GM21526 (cell line): ENCODE data around the gene NISCH.

Experiments
- ATAC-seq: cut with Tn5 transposase; IDR thresholded peaks from one replicate; pipeline ENCODE4 v1.9.1; 2021; ENCODE audit warnings: moderate library complexity; ENCODE audit not compliant: unreplicated experiment, low FRiP score

Gene NISCH

DNA sequence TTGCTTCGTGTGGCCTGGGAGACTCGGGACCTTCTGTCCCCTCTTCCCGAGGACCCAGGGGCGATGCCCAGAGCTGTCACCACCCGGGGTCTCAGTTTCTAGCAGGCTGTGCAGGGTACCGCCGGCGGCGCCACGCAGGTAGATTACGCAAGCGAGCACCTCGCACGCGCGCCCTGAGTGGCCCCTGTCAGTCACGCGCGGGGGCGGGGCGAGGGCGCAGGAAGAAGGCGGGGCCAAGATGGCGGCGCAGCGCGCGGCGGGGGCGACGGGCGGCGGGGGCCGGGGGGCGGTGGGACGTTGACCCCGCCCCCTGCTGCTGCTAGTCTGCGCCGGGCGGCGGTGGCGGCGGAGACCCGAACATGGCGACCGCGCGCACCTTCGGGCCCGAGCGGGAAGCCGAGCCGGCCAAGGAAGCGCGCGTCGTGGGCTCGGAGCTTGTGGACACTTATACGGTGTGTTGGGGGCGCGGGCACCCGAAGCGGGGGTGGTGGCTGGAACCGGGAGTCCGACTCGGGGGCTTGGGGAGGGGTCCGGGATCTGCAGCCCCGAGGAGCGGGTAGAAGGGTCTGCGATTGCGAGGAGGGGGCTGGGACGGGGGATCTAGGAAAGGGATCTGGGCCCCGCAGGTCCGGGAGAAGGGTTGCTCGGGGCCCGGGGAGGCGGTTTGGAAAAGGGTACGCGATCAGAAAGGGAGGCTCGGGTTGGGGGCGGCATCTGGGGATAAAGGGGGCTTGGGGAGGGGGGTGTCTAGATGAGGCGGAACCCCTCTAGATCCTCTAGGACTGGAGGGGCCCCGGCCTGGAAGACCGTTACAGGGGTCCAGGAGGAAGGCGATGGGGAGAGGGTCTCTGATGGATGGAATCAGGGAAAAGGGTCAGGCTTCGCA lies at the start of gene NISCH:
NISCH (plus strand) TSS at position 322 of the 886 bp plus-strand sequence; CDS start at position 360, 38 bp downstream.
- peak; percentile 69 for ATAC-seq

DNA sequence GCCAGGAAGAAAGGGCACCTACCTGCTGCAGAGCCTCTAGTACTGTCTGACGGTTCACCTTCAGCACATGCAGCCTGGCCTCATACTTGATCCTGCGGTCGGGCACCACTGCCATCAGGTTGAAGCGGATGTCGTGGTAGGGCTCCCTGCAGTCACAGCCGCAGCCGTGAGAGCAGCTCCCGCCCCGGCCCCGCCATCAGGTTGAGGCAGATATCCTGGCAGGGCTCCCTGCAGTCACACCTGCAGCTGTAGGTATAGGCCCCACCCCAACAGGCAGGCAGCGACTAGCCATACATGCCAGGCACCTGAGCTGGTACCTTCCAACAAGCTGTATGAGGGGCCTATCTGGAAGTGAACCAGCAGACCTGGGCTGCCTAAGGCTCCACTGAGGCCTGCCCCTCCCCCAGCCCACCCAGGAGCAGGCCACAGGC lies 49.2 kb upstream of the NISCH start:
- ATAC-seq, result no peak

DNA sequence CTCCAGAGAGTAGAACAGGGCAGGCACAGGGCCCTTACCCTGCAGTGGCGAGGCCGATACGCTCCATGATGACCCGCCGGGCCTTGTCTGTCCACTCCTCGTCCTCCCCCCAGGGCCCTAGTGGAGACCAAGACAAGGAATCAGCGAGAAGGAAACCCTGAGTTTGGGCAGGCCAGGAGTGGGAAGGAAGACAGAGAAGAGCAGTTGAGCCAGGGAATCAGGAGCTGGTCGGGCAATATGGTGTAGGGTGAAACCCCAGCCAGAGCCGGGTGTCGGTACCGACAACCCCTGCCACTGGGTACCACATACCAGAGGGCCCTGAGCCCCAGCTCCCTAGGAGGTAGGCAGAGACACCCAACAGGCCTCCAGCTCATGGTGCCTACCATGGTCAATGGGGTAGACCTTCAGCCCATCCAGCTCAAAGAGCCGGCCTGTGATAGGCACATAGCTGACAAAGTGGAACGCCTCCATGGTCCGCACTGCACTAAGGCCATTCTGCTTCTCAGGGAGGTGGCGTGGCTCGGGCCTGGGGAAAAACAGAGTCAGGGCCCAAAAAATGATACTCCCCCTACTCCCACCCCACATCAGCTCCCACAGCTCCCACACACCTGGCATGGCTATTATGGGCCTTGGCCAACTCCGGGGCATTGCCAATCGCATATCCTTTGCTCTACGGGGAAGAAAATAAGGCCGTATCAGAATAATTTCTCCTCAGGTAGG lies 48.5 kb upstream of the NISCH start:
- no peak for ATAC-seq

DNA sequence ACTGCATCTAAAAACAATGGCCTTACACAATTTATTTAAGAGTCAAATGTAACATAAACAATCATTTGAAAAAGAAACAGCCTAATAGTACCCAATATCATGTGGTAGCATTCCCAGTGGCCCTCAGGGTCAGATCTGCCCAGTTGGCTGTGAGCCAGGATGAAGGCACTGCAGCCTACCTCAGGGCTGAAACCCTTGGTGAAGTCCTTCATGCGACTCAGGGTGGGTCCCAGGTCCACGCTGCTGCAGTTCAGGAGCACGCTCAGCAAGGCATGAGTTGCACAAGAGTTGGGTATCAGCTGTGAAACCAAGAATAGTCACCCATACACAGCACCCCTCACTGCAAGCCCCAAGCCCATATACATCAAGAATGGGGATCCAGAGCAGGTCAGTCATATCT lies 47.6 kb upstream of the NISCH start:
- no peak for ATAC-seq

DNA sequence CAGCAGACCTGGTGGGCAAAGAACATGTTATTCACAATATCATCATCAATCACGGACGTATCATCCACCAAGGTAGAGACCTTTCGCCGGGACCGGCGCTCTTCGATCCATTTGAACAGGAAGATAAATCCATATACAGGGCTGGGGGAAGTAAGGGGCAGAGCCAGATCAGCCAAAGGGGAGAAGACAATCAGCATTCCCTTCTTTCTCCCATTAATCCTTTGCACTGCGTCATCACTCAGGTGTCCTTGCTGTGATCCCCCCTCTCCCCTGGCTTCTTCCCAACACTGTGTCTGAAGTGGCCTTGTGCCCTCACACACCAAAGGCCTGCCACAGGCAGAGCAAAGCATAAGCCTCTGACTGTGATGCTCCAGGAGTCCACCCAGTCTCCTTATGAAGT lies 46.9 kb upstream of the NISCH start:
- no peak for ATAC-seq

DNA sequence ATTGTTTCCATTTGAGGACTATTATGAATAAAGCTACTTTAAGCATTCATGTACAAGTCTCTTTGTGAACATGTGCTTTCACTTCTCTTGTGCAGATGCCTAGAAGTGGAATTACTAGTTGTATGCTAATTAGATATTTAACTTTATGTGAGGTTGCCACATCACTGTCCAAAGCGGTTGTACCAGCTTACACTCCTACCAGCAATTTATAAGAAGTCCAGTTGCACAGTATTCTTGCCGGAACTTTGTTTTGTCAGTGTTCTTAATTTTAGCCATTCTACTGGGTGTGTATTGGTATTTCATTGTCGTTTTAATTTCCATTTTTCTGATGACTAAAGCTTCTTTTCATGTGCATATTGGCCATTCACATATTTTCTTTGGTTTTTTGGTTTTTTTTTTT lies 39.6 kb upstream of the NISCH start:
- ATAC-seq, result no peak

DNA sequence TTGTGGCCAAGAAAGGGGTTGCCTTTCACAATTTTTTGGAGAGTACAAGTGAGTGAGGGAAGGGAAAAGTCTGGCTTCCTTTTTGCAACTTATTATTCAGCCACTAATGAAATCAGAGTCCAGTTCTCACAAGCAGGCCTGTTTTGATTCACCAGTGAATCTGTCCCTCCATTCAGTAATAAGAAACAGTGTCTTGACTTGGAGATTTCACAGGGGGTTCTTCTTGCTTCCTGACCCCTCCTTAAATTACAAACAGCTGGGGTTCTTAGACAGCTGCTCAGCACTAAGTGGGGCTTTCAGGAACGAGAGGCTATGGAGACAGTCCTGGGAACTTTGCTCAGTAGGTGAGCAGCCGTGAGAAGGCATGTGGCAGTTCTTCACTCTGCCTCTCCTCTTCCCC lies 35.0 kb upstream of the NISCH start:
- ATAC-seq, result no peak

DNA sequence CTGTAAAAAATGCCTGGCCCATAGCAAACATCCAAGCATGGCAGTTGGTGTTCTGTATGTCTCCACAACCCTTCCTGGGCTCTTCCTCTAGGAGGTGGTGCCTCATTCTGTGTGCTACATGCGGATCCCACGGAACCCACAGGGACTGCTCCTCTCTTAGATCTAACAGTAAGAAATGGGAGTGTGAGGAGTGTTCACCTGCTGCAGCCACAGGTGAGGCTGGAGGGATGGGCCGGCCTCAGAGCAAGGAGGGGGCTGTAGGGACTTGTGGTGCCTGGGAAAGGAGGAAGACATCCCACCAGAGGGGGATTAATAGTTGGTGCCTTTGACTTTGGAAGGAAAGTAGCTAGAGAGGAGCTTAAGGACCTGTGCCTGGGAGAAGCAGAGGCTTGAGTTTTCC lies 32.7 kb upstream of the NISCH start:
- no peak for ATAC-seq

DNA sequence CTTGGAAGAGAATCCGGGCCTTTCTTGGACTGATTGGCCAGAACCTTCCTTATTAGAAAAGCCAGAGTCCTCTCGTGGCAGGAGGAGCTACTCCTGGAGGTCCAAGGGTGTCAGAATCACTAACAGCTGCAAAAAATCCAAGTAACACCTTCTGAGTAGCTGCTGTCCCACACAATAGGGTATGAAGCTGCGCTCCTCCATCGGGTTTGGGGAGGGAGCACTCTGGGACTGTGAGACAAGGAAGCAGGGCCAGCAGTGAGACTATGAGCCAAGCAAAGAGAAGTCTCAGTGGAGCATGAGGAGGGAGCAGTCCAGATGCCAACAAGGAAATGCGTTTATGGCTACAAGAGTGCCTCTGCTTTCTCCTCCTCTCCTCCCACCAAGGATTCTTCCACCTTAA lies 32.2 kb upstream of the NISCH start:
- ATAC-seq, result no peak

DNA sequence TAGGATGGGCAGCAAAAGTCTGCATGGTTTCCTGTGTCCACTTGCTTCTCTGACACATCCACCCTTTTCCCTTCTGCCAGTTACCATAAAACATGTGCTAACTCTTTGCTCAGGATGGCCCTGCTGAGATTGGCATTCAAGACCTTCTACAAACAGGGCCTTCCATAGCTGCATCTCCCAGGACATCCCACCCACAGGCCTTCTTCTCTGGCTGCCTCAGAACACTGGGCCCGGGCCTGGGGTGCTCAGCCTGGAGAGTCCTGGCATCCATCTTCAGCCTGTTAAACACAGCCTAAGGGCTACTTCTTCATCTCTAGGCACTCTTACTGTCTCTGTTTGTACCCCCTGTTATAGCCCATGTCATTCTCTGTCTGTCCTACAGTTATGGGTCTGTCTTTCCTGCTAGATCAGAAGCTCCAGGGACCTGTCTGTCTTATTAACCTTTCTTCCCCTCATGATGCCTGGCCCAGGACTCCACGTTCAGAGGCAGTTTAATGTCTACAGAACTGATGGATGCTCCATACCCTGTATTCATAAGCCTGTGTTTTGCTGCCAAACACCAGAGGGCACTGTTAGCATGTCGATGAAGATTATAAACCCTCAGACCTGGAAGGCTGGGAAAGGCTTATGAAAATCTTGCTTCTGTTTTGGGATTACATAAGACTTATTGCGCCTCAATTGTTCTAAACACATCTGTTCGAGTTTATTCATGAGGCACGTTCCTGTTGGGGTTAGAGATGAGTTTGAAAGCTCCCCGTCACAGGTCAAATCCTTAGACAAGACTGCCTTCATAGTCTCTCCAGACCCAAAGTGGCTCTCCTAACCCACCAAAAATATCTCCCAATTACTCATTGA lies 27.0 kb upstream of the NISCH start:
- no peak for ATAC-seq

DNA sequence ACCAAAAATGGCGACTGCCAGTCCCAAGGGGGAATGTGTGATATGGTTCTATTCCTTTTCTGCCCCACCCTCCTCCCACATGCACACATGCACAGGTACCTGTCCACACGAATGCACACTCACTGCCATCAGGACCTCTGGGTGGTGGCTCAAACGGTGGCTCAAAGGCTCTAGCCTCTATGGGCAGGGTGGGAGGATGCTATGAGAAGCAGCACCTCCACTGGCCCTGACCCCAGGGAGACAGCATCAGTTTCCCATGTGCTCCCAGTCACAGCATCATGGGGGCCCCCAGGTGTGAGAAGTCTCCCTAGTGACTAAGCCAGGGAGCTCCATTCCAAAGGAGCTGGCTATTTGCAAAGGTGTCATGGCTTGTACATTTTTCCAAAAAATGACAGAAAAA lies 26.4 kb upstream of the NISCH start:
- no peak for ATAC-seq

DNA sequence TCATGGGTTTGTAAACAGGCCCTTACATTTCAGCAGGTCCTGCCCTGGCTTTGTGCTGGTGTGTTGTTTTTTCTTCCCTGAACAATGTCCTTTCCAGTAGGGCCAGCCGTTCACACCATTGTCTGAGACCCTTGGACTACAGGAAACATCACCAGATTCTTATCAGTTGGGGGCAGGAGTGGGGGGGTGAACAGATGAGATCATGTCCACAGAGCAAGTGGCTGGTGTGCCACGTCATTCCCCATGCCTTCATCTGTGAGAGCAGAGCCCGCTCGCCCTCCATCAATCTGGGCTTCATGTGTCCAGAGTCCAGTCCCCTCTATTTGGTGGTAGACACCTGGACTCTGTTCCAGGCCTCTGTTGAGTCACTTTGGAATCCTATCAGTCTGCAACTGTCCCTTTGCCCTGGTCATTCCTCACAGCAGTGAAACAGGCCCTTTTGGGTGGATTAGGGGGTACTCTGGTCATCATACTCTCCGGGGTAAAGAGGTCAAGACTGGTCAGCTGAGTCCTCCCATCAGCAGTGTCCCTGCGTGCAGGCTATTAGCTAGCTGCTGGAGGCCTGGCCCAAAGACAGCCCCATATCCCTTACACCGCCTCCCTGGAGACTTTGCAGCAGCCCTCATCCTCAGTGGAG lies 25.5 kb upstream of the NISCH start:
- no peak for ATAC-seq

DNA sequence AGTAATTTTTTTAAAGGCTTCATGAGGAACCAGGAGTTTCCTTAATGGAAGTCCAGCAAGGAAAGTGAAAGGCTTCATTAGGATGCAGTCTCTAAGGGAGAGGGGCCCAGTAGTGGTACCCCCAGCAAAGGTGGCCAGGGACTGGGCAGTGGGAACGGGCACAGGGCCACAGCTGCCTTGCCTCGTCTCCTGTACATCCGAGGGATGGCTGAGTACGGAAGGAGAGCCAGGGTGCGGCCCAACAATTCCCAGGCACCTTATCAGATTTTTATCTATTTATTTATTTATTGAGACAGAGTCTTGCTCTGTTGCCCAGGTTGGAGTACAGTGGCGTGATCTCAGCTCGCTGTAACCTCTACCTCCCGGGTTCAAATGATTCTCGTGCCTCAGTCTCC lies 25.0 kb upstream of the NISCH start:
- no peak for ATAC-seq

DNA sequence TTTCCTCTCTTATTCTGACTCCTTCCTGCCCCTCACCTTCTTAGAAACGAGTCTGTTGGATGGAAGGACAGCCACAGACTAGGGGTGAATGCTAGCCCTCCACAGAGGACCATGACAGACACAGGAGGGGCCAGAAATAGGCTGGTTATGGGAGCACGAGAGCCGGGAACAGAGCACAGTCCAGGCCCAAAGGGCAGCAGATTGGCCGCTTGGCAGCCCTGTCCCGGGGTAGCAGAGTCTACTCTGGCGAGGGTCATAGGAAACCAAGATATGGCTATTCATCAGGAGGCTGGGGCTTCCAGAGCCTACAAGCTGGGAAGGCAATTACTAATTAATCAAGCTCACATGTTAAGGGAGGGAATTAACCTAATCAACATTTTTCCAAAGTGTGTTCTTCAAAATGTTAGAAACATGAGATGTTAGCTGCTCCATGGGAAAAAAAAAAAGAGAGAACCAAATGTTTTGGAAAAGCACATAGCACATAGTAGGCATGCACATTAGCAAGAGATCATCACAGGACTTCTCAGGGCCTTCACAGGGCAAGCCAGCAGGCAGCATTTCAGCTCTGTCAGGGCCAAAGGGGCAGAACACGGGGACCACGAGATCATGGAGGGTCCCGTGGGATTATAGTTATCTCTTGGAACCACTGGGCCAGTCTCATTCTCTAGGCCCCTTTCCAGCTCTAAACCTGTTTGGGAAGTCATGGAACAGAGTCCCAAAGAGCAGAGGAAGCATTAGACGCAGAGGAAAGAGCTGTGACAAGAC lies 23.8 kb upstream of the NISCH start:
- no peak for ATAC-seq

DNA sequence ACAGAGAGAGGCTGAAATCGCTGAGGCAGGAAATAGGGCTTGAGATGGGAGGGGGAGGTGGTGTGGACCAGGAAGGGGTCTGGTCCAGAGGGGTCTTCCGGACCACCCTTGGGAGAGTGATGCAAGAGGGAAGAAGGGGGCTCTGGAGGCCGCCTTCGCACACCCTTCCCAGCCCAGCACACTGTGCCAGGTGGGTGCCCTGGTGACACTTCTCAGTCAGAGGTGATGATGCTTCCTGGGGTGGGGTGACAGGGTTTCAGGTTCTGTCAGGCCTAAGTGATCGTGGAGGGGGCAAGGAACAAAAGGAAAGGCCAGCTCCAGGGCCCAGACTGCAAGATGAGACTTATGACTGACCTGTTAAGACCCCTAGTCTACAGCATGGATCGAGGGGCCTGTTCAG lies 23.2 kb upstream of the NISCH start:
- no peak for ATAC-seq

DNA sequence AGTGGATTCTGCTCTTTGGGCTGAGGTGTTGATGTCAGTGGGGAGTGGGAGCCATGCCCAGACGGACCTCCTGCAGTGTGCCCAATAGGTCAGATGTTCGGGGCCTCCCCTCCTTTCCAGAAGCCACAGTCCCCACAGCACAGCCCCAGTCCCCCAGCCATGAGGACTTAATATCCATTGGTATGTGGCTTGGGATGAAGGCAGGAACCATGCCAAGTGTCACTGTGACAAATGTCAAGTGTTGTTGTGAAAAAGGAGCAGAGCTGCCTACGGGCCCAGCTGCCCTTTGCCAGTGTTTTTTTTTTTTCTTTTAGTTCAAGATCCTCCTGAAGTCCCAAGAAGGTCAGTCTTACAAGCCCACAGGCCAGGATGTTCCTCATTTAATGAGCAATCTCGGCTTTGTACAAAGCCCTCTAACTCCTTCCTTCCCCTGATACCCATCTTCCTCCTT lies 22.7 kb upstream of the NISCH start:
- no peak for ATAC-seq

DNA sequence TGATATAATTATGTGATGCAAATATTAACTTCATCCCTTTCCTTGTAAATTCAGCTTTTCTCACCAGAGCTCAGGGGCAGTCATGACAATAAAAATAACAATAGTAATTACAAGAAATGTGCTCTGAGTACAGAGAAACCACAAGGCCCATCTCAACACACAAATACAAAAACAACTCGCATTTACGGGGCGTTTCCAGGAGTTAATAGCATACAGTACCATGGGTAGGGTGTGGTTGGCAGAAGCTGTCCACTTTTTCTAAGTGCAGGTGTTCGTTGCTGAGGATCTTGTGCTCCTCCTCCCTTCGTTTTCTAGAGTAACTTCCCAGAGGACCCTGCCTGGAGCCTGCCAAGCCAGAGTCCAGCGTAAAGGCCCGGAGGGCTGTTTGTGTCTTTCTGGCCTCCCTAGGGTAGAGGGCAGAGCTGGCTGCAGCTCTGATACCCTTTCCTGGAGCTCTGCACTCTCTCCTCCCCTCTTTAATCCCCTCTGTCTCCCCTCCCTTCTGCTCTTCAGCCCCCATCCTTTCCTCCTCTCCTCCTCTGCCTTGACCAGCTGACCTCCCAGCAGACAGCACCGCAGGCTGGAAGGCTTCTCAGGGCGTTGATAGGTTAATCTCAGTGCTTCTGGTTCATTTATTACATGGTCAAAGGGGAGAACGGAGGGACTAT lies 21.9 kb upstream of the NISCH start:
- ATAC-seq, result no peak

DNA sequence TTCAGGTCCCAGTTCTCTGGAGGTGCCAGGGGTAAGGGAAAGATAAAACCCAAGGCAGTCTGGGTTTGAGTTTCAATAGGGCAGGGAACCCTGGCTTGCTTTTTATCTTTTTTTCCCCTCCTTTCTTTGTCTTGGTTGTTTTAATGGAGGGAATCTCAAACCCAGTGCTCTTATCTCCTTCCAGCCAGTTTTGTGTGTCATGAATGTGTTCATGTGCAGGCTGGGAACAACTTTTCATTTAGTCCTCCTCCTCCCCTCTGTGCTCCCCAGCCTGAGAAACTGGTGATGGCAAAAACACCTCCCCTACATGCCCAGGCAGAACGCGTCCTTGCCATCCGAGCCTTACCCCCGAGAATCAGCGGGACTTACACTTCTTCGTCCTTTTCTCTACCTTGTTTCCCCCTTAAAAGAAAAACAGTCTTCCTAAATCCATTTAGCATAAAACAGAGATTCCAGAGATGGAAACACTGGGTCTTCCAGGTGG lies 21.4 kb upstream of the NISCH start:
- ATAC-seq, result no peak

DNA sequence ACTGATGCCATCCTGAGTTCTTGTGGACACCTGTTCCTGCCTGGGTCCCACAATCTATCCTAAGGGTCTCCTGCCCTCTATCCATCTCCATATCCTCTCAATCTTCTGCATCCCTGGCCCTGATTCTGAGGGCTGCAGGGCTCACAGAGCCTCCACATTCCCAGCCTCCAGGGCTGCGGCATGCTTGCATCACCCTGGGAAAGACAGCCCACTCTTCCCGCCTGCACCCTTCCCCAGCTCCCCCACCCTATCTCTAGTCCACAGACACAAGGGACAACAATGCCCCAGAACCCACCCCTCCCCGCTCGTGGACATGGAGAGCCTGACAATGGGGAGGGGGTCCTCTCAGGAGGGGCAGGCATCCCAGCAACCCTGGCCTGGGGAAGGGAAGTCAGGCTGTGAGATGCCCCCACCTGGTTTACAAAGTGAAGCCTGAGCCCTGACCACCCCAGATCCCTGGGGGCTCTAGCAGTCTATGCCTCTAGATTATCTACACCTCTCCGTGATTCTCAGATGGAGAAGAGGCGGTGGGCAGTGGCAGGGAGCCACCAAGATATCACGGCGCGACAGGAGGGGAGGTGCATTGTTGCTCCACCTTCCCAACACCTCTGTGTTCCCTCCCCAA lies 20.8 kb upstream of the NISCH start:
- ATAC-seq, result no peak
